GM12878 (cell line): ENCODE measurements around the gene ACOT4. TPM values are rescaled to one million over a fixed set of nuclear protein-coding genes. Genes with fewer than 3 reads are reported as not detected.
"Not testable (repeated sequence)": the region's sequence is repeated elsewhere in the genome, so short reads cannot be mapped to it uniquely, and the experiment has no call there.

Experiments
- ATAC-seq: fragments of 200-7000 bp; cut with Tn5 transposase; 3 replicates; pipeline ENCODE4 v1.9.1; 2020; ENCODE audit warnings: mild to moderate bottlenecking, moderate library complexity
- BruUV-seq: library from RNA; stranded (reverse); fragments of 400-500 nt; replicated peaks from 2 replicates; lab custom pipeline; 2021; lab: Mats Ljungman, UMichigan
- CTCF ChIA-PET: fragments of 300-600 bp; sonication (Branson Sonifier 250); formaldehyde crosslinking; extraction: SDS; loops from one replicate; lab custom pipeline; 2021; ENCODE audit warnings: inconsistent platforms; lab: Yijun Ruan, JAX
- POLR2A ChIA-PET: fragments of 350-600 bp; formaldehyde crosslinking; extraction: SDS; loops from one replicate; lab custom pipeline; 2021; ENCODE audit warnings: inconsistent platforms; lab: Charles Lee
- RAD21 ChIA-PET: fragments of 300-600 bp; sonication (Branson Sonifier 250); formaldehyde crosslinking; loops from one replicate; lab custom pipeline; 2023; ENCODE audit warnings: antibody characterized with exemption; ENCODE audit not compliant: unreplicated experiment; lab: Charles Lee
- SMC1A ChIA-PET: fragments of 300-600 bp; sonication (Branson Sonifier 250); formaldehyde crosslinking; loops from one replicate; lab custom pipeline; 2023; ENCODE audit not compliant: unreplicated experiment, uncharacterized antibody; lab: Charles Lee
- DNase-seq: peaks from one replicate; pipeline ENCODE4 v3.0.0-alpha.2; 2011; ENCODE audit warnings: low read depth, low spot score
- FAIRE-seq: peaks from 3 replicates; lab custom pipeline; 2011; peaks lifted over from hg19 to GRCh38; lab: Jason Lieb, UNC
- H2AFZ ChIP-seq: 2 replicates; pipeline ENCODE4 v1.6.0; 2011; ENCODE audit warnings: low read depth, low read length, control low read depth; ENCODE audit not compliant: control insufficient read depth
- H3K27ac ChIP-seq: 2 replicates; pipeline ENCODE4 v1.5.1; 2011; ENCODE audit warnings: control low read depth; ENCODE audit not compliant: control insufficient read depth, insufficient read depth
- H3K27me3 ChIP-seq, 2 experiments: replicated peaks in 1 of 2; 2 replicates each; pipeline versions ENCODE4 v1.6.0 to v1.6.1; 2011; ENCODE audit warnings: low read length in 1 of 2; ENCODE audit not compliant: control insufficient read depth in 2 of 2, insufficient read depth in 2 of 2
- H3K36me3 ChIP-seq, 2 experiments: 2 replicates each; pipeline ENCODE4 v1.5.1; 2011; ENCODE audit warnings: low read length in 1 of 2; ENCODE audit not compliant: control insufficient read depth in 2 of 2, insufficient read depth in 2 of 2
- H3K4me1 ChIP-seq: 2 replicates; pipeline ENCODE4 v1.6.1; 2011; ENCODE audit warnings: mild to moderate bottlenecking, low read length, moderate library complexity, mixed read lengths; ENCODE audit not compliant: control insufficient read depth, insufficient read depth
- H3K4me2 ChIP-seq: 2 replicates; pipeline ENCODE4 v1.6.0; 2011; ENCODE audit warnings: control low read depth; ENCODE audit not compliant: control insufficient read depth, insufficient read depth
- H3K4me3 ChIP-seq: fragments of 200-600 bp; sonication (generic); 2 replicates; pipeline ENCODE4 v1.5.1; 2016
- H3K79me2 ChIP-seq: 2 replicates; pipeline ENCODE4 v1.6.0; 2011; ENCODE audit warnings: low read length; ENCODE audit not compliant: control insufficient read depth, insufficient read depth
- H3K9ac ChIP-seq: 2 replicates; pipeline ENCODE4 v1.8.0; 2011; ENCODE audit warnings: low read length, control low read depth, mixed read lengths; ENCODE audit not compliant: control insufficient read depth, insufficient read depth
- H3K9me3 ChIP-seq: replicated peaks from 3 replicates; pipeline ENCODE4 v1.5.1; 2011; ENCODE audit warnings: mild to moderate bottlenecking, low read length; ENCODE audit not compliant: control insufficient read depth, insufficient read depth
- H4K20me1 ChIP-seq: 2 replicates; pipeline ENCODE4 v1.6.0; 2011; ENCODE audit not compliant: control insufficient read depth, insufficient read depth
- ZNF274 ChIP-seq: IDR thresholded peaks from one replicate; pipeline ENCODE4 v1.8.0; 2011; ENCODE audit not compliant: insufficient read length, insufficient read depth
- WGBS: methylation state at CpG from one replicate; pipeline ENCODE4 v1.1.6; 2016; ENCODE audit warnings: low lambda C conversion rate; ENCODE audit not compliant: insufficient replicate concordance, insufficient coverage; ENCODE audit errors: missing lambda C conversion rate; 5-methylcytosine and 5-hydroxymethylcytosine counted together
- in situ Hi-C: fragments of 300-500 bp; cut with MboI; formaldehyde crosslinking; loops from 9 replicates; pipeline ENCODE4 v1.14.3; 2018; ENCODE audit warnings: mixed read lengths
- intact Hi-C: fragments of 100-400 bp; cut with micrococcal nuclease; formaldehyde crosslinking; loops from one replicate; pipeline ENCODE4 v1.14.2; 2022; ENCODE audit not compliant: unreplicated experiment
- polyA plus RNA-seq, 11 experiments: library from polyadenylated mRNA; depleted of rRNA in 4 of 11; unstranded in 6 of 11; stranded (reverse) in 5 of 11; fragments of >200 nt; fragmentation: Nextera tagmentation in 4 of 11; fragmentation: Illumina TruSeq in 1 of 11; extraction: Ambion mirVana in 4 of 11; extraction: Trizol in 1 of 11; gene quantifications; 1 replicate in 1 of 11; 2 replicates in 10 of 11; pipeline versions ENCODE4 v1.2.1 to v1.2.3, GENCODE V29; 2011 to 2016; ENCODE audit warnings: inconsistent platforms in 2 of 11, missing spikeins in 2 of 11, low read depth in 1 of 11
- total RNA-seq, 4 experiments: library from RNA; depleted of rRNA in 3 of 4; stranded (reverse); fragments of >200 nt in 3 of 4; fragmentation: Illumina TruSeq in 1 of 4; extraction: Trizol in 1 of 4; gene quantifications; 2 replicates each; pipeline versions ENCODE4 v1.2.1 to v1.2.3, GENCODE V29; 2013 to 2021
- TF ChIP-seq, protein P1 (sequence below): fragments of 450-650 bp; IDR thresholded peaks from 2 replicates; pipeline ENCODE4 v1.6.1; 2016; ENCODE audit warnings: mild to moderate bottlenecking

The ACOT4 gene
- total and polyA plus RNA-seq, 10 of the 15 experiments (the other 5 are each of a cell fraction or from before 2014, with no cell fraction given): 0.68 to 3.8 (median 2.0) TPM

- CTCF ChIA-PET: interaction anchor here (0.8 to 6.6 kb wide), 11 partner anchors 13 to 272 kb away, joined by 3 to 114 read pairs (median 6); partner anchors contain the start of gene ACOT6
Observed at GRCh38 chr14:73567951-73568885, 23.5 kb upstream of the ACOT4 start.

DNA sequence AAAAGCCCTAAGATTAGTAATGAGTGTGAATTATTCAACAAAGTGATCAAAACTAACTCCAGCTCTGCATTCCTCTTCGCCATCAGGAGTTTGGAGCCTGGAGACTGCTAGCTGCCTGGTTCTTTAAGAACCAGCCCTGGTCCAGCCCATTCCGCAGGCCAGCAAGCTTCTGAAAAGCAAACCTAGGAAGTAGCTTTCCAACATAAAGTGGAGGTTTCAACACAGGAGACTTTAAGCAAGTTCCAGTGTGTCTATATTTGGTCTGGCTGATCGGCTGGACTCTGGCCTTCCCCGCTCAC is 22.8 kb upstream of the ACOT4 start:
- ATAC-seq: not testable (repeated sequence)

More at GRCh38 chr14:73567951-73568885, 23.5 kb upstream of the ACOT4 start:
- Histone ChIP-seq H3K27ac (peak overlapping the region; percentile 68), H3K4me1 (peaks cover 7% of the 10 kb centered on the region), H3K27me3 (no peaks in the 10 kb centered on the region), H2AFZ (peak overlapping the region; percentile 89; the same call in 1 of the 2 replicates), H3K9ac (peak overlapping the region; percentile 84), H3K9me3 (no peaks in the 10 kb centered on the region; the same call in 2 of the 3 replicates), H3K36me3 (no peaks in the 10 kb centered on the region), H3K4me3 (peak overlapping the region; percentile 60), H3K4me2 (peak overlapping the region; percentile 9), H4K20me1 (no peaks in the 10 kb centered on the region), H3K79me2 (0 out of 2 replicates have a peak, but pooled peaks cover 2% of the 10 kb centered on the region)
- in situ Hi-C loops (no loop called here), intact Hi-C loops (loop anchor here (5.0 kb wide), 1 partner anchor 41 kb away; no protein-coding TSS in a partner anchor)
- ChIA-PET RAD21 (interaction anchor here (0.7 to 6.5 kb wide), 10 partner anchors 50 to 276 kb away, joined by 3 to 78 read pairs (median 4); no protein-coding TSS in a partner anchor), POLR2A (interaction anchor here (0.6 to 1.6 kb wide), 10 partner anchors 57 to 554 kb away, joined by 3 to 7 read pairs (median 4); no protein-coding TSS in a partner anchor), SMC1A (interaction anchor here (0.5 to 3.2 kb wide), 13 partner anchors 11 to 386 kb away, joined by 3 to 20 read pairs (median 4); no protein-coding TSS in a partner anchor)
- whole genome bisulfite sequencing: 94% methylated on average over 16 of the region's 16 CpGs
- no TSS peak for BruUV-seq
- FAIRE-seq (no peak), ATAC-seq (no peak), DNase-seq (no peak)
- no peak for TF ChIP-seq ZNF274
- TF ChIP-seq, protein P1, sequence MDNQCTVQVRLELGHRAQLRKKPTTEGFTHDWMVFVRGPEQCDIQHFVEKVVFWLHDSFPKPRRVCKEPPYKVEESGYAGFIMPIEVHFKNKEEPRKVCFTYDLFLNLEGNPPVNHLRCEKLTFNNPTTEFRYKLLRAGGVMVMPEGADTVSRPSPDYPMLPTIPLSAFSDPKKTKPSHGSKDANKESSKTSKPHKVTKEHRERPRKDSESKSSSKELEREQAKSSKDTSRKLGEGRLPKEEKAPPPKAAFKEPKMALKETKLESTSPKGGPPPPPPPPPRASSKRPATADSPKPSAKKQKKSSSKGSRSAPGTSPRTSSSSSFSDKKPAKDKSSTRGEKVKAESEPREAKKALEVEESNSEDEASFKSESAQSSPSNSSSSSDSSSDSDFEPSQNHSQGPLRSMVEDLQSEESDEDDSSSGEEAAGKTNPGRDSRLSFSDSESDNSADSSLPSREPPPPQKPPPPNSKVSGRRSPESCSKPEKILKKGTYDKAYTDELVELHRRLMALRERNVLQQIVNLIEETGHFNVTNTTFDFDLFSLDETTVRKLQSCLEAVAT: peak; percentile 78

More for the DNA sequence above, 22.8 kb upstream of the ACOT4 start:
- 47% methylated on average over 4 of the region's 4 CpGs for WGBS
- FAIRE-seq, DNase-seq, H3K79me2 ChIP-seq, H3K27me3 ChIP-seq, in situ Hi-C loops, H3K4me1 ChIP-seq, H3K36me3 ChIP-seq, H3K9me3 ChIP-seq, H4K20me1 ChIP-seq: not testable (repeated sequence)
- H3K9ac ChIP-seq: peak overlapping the region; percentile 84
- H2AFZ ChIP-seq: peak overlapping the region; percentile 89
- peak overlapping the region; percentile 68 for H3K27ac ChIP-seq
- H3K4me2 ChIP-seq: peak overlapping the region; percentile 9
- ChIA-PET POLR2A (interaction anchor here (0.7 to 1.6 kb wide), 8 partner anchors 58 to 555 kb away, joined by 3 to 5 read pairs (median 4); no protein-coding TSS in a partner anchor), RAD21 (interaction anchor here (0.6 to 6.5 kb wide), 11 partner anchors 50 to 276 kb away, joined by 3 to 78 read pairs (median 4); no protein-coding TSS in a partner anchor), CTCF (interaction anchor here (0.8 to 6.6 kb wide), 12 partner anchors 12 to 273 kb away, joined by 3 to 114 read pairs (median 6); partner anchors contain the start of genes ACOT1 and ACOT6), SMC1A (interaction anchor here (0.7 to 3.2 kb wide), 11 partner anchors 10 to 280 kb away, joined by 3 to 20 read pairs (median 4); no protein-coding TSS in a partner anchor)
- intact Hi-C loops: loop anchor here (5.0 kb wide), 1 partner anchor 42 kb away; no protein-coding TSS in a partner anchor
- peak overlapping the region; percentile 60 for H3K4me3 ChIP-seq
- TSS peak; percentile 85 for BruUV-seq
